B cell (primary cell): Measurements from ENCODE around the gene TAL1. TPM values are rescaled to one million over a fixed set of nuclear protein-coding genes. Genes with fewer than 3 reads are reported as not detected.

ENCODE experiments used
- ATAC-seq: fragments of 200-7000 bp; cut with Tn5 transposase; one replicate; pipeline ENCODE4 v1.10.0; 2021; ENCODE audit warnings: low read depth, mild to moderate bottlenecking, moderate number of reproducible peaks, moderate library complexity
- CTCF ChIA-PET: fragments of 350-600 bp; sonication (Branson Sonifier 250); formaldehyde crosslinking; loops from one replicate; lab custom pipeline; 2021; ENCODE audit warnings: antibody characterized with exemption, inconsistent platforms; lab: Charles Lee
- POLR2A ChIA-PET: fragments of 350-600 bp; sonication (Branson Sonifier 250); formaldehyde crosslinking; loops from one replicate; lab custom pipeline; 2021; ENCODE audit warnings: antibody characterized with exemption; lab: Charles Lee
- DNase-seq: peaks from one replicate; pipeline ENCODE4 v3.0.0; 2013
- H2AFZ ChIP-seq: 2 replicates; pipeline ENCODE4 v1.6.1; 2012; ENCODE audit warnings: mild to moderate bottlenecking, low read depth, low read length; ENCODE audit not compliant: insufficient read depth, poor library complexity, severe bottlenecking
- H3K27ac ChIP-seq, 2 donors: 1 replicate in 1 of 2; 2 replicates in 1 of 2; pipeline ENCODE4 v1.5.1; 2012 to 2013; ENCODE audit warnings: low read length in 2 of 2, mild to moderate bottlenecking in 2 of 2, moderate library complexity in 1 of 2
- H3K27me3 ChIP-seq, 4 experiments: fragments of 200-600 bp in 1 of 4; sonication (generic) in 1 of 4; replicated peaks in 1 of 4; 1 replicate in 2 of 4; 2 replicates in 2 of 4; pipeline versions ENCODE4 v1.6.1 to v1.7.0; 2013 to 2016; ENCODE audit warnings: low read length in 3 of 4, mild to moderate bottlenecking in 2 of 4, mixed read lengths in 1 of 4, moderate library complexity in 1 of 4; ENCODE audit not compliant: insufficient read depth in 4 of 4, control insufficient read depth in 3 of 4; ENCODE audit errors: control extremely low read depth in 1 of 4
- H3K36me3 ChIP-seq, 2 experiments: replicated peaks in 1 of 2; 1 replicate in 1 of 2; 2 replicates in 1 of 2; pipeline versions ENCODE4 v1.6.1 to v1.7.1; 2013; ENCODE audit warnings: low read length in 1 of 2; ENCODE audit not compliant: insufficient read depth in 2 of 2, control insufficient read depth in 1 of 2; ENCODE audit errors: control extremely low read depth in 1 of 2, extremely low read depth in 1 of 2
- H3K4me1 ChIP-seq, 2 donors: fragments of 200-600 bp in 1 of 2; sonication (generic) in 1 of 2; 1 replicate in 1 of 2; 2 replicates in 1 of 2; pipeline versions ENCODE4 v1.5.1 to v1.6.1; 2013 to 2017; ENCODE audit warnings: low read length in 2 of 2; ENCODE audit not compliant: control insufficient read depth in 2 of 2, insufficient read depth in 2 of 2
- H3K4me2 ChIP-seq: replicated peaks from 2 replicates; pipeline ENCODE3; 2012; ENCODE audit warnings: mild to moderate bottlenecking, low read depth, low read length; ENCODE audit not compliant: poor library complexity, severe bottlenecking
- H3K4me3 ChIP-seq, 5 experiments: fragments of 200-600 bp in 1 of 5; sonication (generic) in 1 of 5; 1 replicate in 3 of 5; 2 replicates in 2 of 5; pipeline versions ENCODE4 v1.5.1 to v1.7.0; 2011 to 2016; ENCODE audit warnings: low read length in 4 of 5, mild to moderate bottlenecking in 4 of 5, low read depth in 2 of 5, control low read depth in 1 of 5, moderate library complexity in 1 of 5; ENCODE audit not compliant: insufficient read depth in 1 of 5; ENCODE audit errors: control extremely low read depth in 1 of 5, extremely low read depth in 1 of 5
- H3K79me2 ChIP-seq: fragments of 200-600 bp; sonication (generic); one replicate; pipeline ENCODE4 v1.6.0; 2016; ENCODE audit warnings: low read length; ENCODE audit not compliant: control insufficient read depth, insufficient read depth
- H3K9ac ChIP-seq: fragments of 200-600 bp; sonication (generic); 2 replicates; pipeline ENCODE4 v1.6.1; 2017; ENCODE audit warnings: mild to moderate bottlenecking, low read length, moderate library complexity
- H3K9me3 ChIP-seq, 3 donors: one replicate each; pipeline versions ENCODE4 v1.6.1 to v1.7.1; 2013; ENCODE audit warnings: low read length in 2 of 3; ENCODE audit not compliant: control insufficient read depth in 2 of 3, insufficient read depth in 1 of 3; ENCODE audit errors: control extremely low read depth in 1 of 3
- H4K20me1 ChIP-seq: 2 replicates; pipeline ENCODE4 v1.6.0; 2012; ENCODE audit warnings: mild to moderate bottlenecking, low read length; ENCODE audit not compliant: insufficient read depth, control insufficient read depth, poor library complexity, severe bottlenecking
- H3K27ac Mint-ChIP-seq: one replicate; pipeline ENCODE4 v1.8.0; 2021; ENCODE audit warnings: mixed read lengths
- H3K27me3 Mint-ChIP-seq: one replicate; pipeline ENCODE4 v1.8.0; 2021; ENCODE audit warnings: mixed read lengths
- H3K4me1 Mint-ChIP-seq: one replicate; pipeline ENCODE4 v1.8.0; 2021; ENCODE audit warnings: mixed read lengths
- H3K4me3 Mint-ChIP-seq: one replicate; pipeline ENCODE4 v1.8.0; 2021; ENCODE audit warnings: mixed read lengths
- H3K9me3 Mint-ChIP-seq: one replicate; pipeline ENCODE4 v1.8.0; 2022; ENCODE audit warnings: mixed read lengths; ENCODE audit not compliant: insufficient read depth
- CTCF ChIP-seq: fragments of 200-600 bp; IDR thresholded peaks from one replicate; pipeline ENCODE4 v1.8.0; 2022; ENCODE audit warnings: antibody characterized with exemption, mild to moderate bottlenecking
- EZH2 ChIP-seq: IDR thresholded peaks from 2 replicates; pipeline ENCODE4 v1.6.1; 2012; ENCODE audit warnings: borderline replicate concordance, low read depth, mild to moderate bottlenecking, moderate library complexity, low read length; ENCODE audit not compliant: insufficient read depth, poor library complexity, severe bottlenecking
- WGBS: methylation state at CpG from one replicate; pipeline ENCODE4 v1.1.5; 2013; ENCODE audit warnings: missing lambda C conversion rate; ENCODE audit not compliant: insufficient coverage; 5-methylcytosine and 5-hydroxymethylcytosine counted together
- intact Hi-C: fragments of 100-400 bp; cut with micrococcal nuclease; formaldehyde crosslinking; loops from one replicate; pipeline ENCODE4 v1.10.0; 2022
- polyA plus RNA-seq: library from polyadenylated mRNA; depleted of rRNA; stranded (reverse); fragments of >200 nt; gene quantifications from 2 replicates; pipeline ENCODE4 v1.2.3, GENCODE V29; 2012
- total RNA-seq, 2 donors: library from RNA; stranded (reverse); fragments of 120-200 nt in 1 of 2; gene quantifications; 1 replicate in 1 of 2; 2 replicates in 1 of 2; pipeline versions ENCODE4 v1.2.3 to v1.2.4, GENCODE V29; 2013 to 2022

TAL1 gene
- total and polyA plus RNA-seq, 2 donors (not counting 1 experiment from before 2014, with no cell fraction given): not detected

GRCh38 chr1:47215713-47216112 is 16.3 kb downstream of the TAL1 start:
- POLR2A ChIA-PET: no interaction called here
- Mint-ChIP-seq H3K27ac (no peak overlapping the region), H3K4me1 (no peaks in the 10 kb centered on the region), H3K4me3 (no peak overlapping the region), H3K9me3 (no peaks in the 10 kb centered on the region), H3K27me3 (peaks cover 2% of the 10 kb centered on the region)
- Histone ChIP-seq H3K27ac (no peak overlapping the region), H4K20me1 (no peaks in the 10 kb centered on the region), H3K79me2 (no peaks in the 10 kb centered on the region), H3K4me3 (no peak overlapping the region), H3K4me1 (no peaks in the 10 kb centered on the region), H3K9ac (no peak overlapping the region), H2AFZ (no peak overlapping the region), H3K4me2 (no peak overlapping the region), H3K9me3 (no peaks in the 10 kb centered on the region), H3K36me3 (no peaks in the 10 kb centered on the region), H3K27me3 (peaks cover 0 to 3% (median 0%) of the 10 kb centered on the region in 4 experiments)
- no peak for TF ChIP-seq EZH2
- no peak for TF ChIP-seq CTCF
- ATAC-seq: no peak
- no peak for DNase-seq
- intact Hi-C loops: no loop called here
- CTCF ChIA-PET: no interaction called here
- 83% methylated on average over 4 of the region's 4 CpGs for WGBS

- no peak overlapping the region for H3K4me3 Mint-ChIP-seq
- WGBS: 35% methylated on average over 3 of the region's 3 CpGs
Measured at GRCh38 chr1:47214549-47214948, 17.5 kb downstream of the TAL1 start.

More at GRCh38 chr1:47214549-47214948, 17.5 kb downstream of the TAL1 start:
- no peak for ATAC-seq
- H3K4me1 ChIP-seq: no peaks in the 10 kb centered on the region
- Mint-ChIP-seq H3K4me1 (no peaks in the 10 kb centered on the region), H3K27me3 (peaks cover 10% of the 10 kb centered on the region), H3K27ac (no peak overlapping the region), H3K9me3 (no peaks in the 10 kb centered on the region)
- TF ChIP-seq EZH2 (no peak), CTCF (no peak)
- no peak overlapping the region for H3K27ac ChIP-seq
- CTCF ChIA-PET: no interaction called here
- no peaks in the 10 kb centered on the region for H3K36me3 ChIP-seq
- no peaks in the 10 kb centered on the region for H4K20me1 ChIP-seq
- H3K9me3 ChIP-seq: no peaks in the 10 kb centered on the region
- H3K4me2 ChIP-seq: no peak overlapping the region
- intact Hi-C loops: no loop called here
- DNase-seq: no peak
- POLR2A ChIA-PET: no interaction called here
- no peak overlapping the region for H2AFZ ChIP-seq
- H3K27me3 ChIP-seq: peaks cover 0 to 2% (median 0%) of the 10 kb centered on the region in 4 experiments
- no peak overlapping the region for H3K9ac ChIP-seq
- no peak overlapping the region for H3K4me3 ChIP-seq
- H3K79me2 ChIP-seq: no peaks in the 10 kb centered on the region
